Measurements from ENCODE around the gene GALNS.
"Not testable (repeated sequence)": the region's sequence is repeated elsewhere in the genome, so short reads cannot be mapped to it uniquely, and the experiment has no call there.

The GALNS gene

DNA sequence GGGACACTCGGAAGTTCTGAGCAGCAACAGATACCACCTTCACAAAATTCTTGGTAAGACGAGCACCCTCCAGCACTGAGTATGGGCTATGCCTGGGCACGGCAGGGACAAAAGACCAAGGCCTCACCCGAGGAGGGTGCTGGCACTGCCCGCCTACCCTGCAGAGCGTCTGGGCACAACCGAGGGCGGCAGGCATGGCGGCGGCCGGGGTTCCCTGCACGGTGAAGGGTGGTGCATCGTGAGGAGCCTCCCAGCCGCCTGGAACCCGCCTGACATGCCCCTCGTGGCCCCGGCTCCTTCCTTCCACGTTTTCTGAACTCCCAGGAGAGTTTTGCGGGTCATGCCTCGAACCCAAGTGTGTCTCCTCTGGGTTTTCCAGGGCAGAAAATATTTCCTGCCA, 18.9 kb downstream of the GALNS start:
- DNase-seq (ENCODE audit: low read depth in 1 of 2, low spot score in 1 of 2): no peak

- no peak for DNase-seq (ENCODE audit: low read depth in 1 of 2, low spot score in 1 of 2)
These were observed 20.0 kb downstream of the GALNS start for GRCh38 chr16:88836791-88837190.

DNA sequence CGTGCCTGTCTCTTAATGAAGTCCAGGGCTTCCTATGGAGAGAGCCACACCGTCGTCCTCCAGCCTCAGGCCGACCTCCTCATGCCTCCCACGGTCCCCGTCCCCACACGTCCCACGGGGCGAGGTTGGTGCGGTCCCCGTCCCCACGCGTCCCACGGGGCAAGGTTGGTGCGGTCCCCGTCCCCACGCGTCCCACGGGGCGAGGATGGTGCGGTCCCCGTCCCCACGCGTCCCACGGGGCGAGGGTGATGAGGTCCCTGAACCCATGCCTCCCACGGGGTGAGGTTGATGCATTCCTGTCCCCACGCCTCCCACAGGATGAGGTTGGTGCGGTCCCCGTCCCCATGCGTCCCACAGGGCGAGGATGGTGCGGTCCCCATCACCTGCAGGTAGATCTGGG, 20.9 kb downstream of the GALNS start:
- no peak for DNase-seq (ENCODE audit: low read depth in 1 of 2, low spot score in 1 of 2)

DNA sequence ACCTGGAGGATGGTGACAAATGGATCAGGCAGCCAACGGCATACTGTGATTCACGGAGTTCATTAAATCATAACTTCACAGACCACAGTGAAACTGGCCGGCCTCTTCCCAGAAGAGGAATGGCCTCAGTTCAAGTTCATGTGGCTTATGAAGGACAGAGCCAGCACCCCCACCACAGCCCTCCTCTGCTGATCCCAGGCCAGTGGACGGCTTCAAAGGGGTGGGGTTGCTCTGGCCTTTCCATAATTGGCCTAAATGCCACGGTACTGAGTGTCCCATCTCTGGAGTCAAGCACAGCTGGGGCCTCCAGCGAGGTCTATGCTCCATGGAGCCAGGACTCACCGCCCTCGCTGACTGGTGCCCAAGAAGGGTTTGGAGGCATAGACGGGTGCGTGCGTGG, 21.4 kb downstream of the GALNS start:
- no peak for DNase-seq (ENCODE audit: low read depth in 1 of 2, low spot score in 1 of 2)

DNA sequence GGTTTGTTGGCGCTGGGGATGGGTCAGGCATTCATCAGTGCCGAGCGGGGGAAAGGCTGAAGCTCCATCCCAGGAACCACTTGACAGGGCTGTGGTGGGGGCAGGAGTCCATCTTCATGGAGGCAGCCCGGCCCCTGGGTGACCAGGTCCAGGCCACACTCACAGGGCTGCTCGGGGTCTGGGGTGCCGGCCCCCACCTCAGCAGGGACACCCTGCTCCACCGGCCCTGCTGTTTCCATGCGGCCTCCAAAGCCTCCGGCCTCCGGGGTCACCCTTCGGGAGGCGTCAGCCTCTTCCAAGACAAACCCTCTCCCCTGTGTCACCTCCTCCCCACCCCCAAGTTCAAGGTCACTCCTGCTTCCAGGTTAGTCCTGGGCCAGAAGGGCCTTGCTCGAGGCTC, 22.1 kb downstream of the GALNS start:
- no peak for DNase-seq (ENCODE audit: low read depth in 1 of 2, low spot score in 1 of 2)

- DNase-seq (ENCODE audit: low read depth in 1 of 2, low spot score in 1 of 2): no peak
These were observed 23.7 kb downstream of the GALNS start for GRCh38 chr16:88833086-88833485.

DNA sequence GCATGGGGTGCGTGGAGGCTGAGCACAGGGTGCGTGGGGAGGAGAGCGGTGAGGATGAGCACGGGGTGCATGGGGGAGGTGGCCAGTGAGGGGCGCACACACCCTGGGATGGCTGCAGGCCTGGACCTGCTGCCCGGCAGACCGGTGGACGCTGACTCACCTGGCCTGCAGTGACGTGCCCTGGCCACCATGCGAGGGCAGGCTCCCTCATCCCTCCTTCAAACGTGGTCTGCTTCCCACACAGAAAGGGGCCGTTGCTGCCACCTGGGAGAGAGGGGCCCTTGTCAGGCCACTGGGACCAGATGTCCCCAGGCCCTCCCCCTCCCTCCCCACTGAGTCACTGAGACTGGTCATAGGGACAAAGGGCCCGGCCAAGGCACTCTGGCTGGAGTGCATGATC, 24.9 kb downstream of the GALNS start:
- no peak for DNase-seq (ENCODE audit: low read depth in 1 of 2, low spot score in 1 of 2)

GRCh38 chr16:88830783-88831182, 26.0 kb downstream of the GALNS start:
- no peak for DNase-seq (ENCODE audit: low read depth in 1 of 2, low spot score in 1 of 2)

GRCh38 chr16:88830258-88830657, 26.5 kb downstream of the GALNS start:
- DNase-seq (ENCODE audit: low read depth in 1 of 2, low spot score in 1 of 2): no peak

- no peak for DNase-seq (ENCODE audit: low read depth in 1 of 2, low spot score in 1 of 2)
These were observed 28.0 kb downstream of the GALNS start for GRCh38 chr16:88828711-88829110.

DNA sequence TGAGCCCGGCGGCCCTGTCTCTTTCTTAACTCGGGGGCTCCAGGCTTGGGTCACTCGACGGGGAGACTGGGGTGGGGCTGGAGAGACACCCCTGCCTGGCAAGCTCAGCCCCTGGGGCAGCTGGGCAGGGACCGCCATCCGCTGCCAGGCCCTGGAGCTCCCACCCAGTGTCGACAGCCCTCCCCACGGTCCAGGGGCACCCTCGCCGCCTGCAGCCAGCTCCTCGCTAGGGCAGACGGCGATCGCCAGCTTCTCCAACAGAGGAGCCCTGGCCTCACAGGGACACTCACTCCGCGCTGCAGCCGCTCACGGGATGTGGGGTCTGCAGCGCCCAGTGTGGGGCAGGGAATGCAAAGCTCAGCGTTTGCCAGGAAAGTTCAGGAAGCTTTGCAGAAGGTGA, 29.0 kb downstream of the GALNS start:
- no peak for DNase-seq (ENCODE audit: low read depth in 1 of 2, low spot score in 1 of 2)

DNA sequence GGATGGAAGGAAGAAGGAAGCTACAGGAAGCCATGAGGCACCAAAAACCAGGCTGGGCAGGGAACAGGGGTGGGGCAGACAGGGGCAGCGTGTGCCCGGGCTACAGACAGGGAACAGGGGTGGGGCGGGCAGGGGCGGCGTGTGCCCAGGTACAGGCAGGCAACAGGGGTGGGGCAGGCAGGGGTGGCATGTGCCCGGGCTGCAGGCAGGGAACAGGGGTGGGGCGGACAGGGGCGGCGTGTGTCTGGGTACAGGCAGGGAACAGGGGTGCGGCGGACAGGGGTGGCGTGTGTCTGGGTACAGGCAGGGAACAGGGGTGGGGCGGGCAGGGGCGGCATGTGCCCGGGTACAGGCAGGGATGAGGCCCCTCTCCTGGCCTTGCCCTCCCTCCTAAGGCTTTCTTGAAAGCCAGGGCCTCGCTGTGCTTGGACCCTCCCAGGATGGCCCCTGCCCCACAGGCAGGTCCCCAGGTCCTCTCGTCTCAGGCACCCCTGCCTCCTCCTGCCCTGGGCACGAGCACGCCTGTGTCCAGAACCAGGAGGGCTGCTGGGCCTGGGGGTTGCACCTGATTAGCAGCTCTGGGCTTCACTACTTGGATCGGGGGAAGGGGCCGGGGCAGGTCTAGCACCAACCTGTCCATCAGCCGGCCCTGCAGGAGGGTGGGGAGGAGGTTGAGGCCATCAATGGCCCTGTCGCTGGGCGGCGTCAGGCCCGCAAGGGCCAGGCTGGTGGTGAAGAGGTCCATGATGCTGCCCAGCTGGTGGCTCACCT, 30.5 kb downstream of the GALNS start:
- no peak for DNase-seq (ENCODE audit: low read depth in 1 of 2, low spot score in 1 of 2)

DNA sequence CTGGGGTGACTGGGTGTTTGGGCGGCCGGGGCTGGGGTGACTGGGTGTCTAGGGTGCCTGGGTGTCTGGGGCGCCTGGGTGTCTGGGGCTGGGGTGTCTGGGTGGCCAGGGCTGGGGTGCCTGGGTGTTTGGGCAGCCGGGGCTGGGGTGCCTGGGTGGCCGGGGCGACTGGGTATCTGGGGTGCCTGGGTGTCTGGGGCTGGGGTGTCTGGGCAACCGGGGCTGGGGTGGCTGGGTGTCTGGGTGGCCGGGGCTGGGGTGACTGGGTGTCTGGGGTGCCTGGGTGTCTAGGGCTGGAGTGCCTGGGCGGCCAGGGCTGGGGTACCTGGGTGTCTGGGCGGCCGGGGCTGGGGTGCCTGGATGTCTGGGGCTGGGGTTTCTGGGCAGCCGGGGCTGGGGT, 31.6 kb downstream of the GALNS start:
- no peak for DNase-seq (ENCODE audit: low read depth in 1 of 2, low spot score in 1 of 2)

GRCh38 chr16:88824256-88825077, 32.3 kb downstream of the GALNS start:
- DNase-seq (ENCODE audit: low read depth in 1 of 2, low spot score in 1 of 2): no peak

GRCh38 chr16:88823646-88824045, 33.1 kb downstream of the GALNS start:
- not testable (repeated sequence) for DNase-seq (ENCODE audit: low read depth in 1 of 2, low spot score in 1 of 2)

DNA sequence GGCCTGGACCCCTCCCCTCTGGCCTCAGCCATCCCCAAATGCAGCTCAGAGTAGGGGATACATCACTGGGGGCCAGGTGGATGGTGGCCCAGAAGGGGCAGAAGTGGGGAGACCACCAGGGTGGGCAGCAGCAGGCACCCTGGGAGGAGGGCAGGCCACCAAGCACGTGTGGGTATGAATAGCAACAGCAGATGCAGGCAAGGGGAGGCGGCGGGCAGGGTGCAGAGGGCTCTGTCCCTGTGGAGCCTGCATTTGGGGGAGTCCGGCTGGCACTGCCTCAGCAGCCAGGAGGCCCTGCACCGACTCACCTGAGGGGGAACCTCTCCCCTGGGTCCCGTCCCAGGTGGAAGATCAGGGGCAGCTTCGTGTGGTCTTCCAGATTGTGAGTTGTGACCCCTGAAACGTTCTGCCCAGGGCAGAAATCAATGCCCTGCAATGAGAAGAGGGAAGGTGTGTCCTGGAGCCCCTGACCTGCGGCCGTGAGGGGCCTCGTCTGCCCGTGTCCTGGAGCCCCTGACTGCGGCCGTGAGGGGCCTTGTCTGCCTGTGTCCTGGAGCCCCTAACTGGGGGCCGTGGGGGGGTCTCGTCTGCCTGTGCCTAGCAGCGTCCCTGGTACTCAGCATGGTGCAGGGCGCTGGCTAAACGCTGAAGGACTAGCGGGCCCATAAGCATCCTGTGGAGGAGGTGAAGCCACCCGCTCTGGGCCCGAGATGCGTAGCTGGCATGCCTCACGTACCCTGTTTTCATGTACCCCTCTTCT, 34.3 kb downstream of the GALNS start:
- no peak for DNase-seq (ENCODE audit: low read depth in 1 of 2, low spot score in 1 of 2)

GRCh38 chr16:88821168-88821850, 35.4 kb downstream of the GALNS start:
- DNase-seq (ENCODE audit: low read depth in 1 of 2, low spot score in 1 of 2): no peak

DNA sequence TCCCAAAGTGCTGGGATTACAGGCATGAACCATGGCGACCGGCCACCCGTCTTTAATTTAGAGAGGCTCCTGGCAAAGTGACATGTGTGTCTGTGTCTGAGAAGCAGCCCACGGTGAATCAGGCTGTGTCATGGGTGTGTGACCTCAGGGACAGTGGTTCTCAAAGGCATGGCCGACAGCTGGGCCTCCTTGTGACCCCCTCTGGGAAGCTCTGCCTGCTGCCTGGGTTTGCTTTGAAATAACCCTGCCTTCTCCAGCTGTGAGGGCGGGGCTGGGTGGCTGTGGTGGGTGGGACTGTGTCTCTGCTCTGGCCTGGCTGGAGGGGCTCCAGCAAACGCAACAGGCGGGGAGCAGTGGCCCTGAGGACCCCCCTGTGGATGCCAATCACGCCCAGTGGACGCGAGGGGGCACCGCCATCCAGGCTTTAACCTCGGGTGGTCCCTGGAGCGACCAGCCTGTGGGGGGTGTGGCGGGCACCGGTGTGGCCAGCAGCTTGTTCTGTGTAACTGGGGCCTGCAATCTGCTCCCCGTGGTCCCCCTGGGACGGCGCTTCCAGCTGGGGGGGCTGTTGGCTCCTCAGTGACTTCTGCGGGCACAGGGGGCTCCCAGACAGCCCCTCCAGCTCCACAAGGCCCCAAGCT, 36.2 kb downstream of the GALNS start:
- DNase-seq (ENCODE audit: low read depth in 1 of 2, low spot score in 1 of 2): no peak

DNA sequence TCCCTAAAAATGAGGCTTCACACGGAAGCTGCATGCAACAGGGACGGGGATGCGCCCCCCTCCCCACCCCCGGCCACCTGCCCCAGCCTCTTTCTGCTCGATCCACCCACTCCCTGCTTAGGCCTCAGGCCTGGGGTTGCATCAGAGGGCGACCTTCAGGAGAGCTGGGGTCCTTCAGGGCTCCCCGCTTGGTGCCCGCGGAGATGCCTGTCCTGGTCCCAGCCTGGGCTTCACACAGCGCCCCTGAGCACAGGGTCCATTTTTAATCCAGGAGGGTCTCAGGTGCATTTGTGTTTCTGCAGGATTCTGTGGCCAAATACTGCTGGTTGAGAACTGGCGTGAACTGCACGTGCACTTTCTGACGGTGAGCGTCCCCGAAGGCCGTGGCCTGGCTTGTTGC, 37.6 kb downstream of the GALNS start:
- no peak for DNase-seq (ENCODE audit: low read depth in 1 of 2, low spot score in 1 of 2)

DNA sequence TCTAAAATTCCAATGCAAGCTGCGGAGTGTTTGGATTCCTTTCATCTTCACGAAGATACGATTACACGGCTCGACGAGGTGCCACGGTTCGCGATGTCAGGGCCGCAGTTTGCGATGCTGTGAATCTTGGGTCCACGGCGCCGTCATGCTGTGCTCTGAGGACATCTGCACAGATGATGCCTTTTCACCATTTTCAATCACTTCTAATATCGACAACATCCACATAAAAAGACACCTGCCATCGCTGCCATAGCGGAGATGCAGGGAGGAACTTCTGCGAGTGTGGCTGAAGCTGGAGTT, 38.2 kb downstream of the GALNS start:
- DNase-seq (ENCODE audit: low read depth in 1 of 2, low spot score in 1 of 2): no peak

Data from stimulated activated CD4-positive, alpha-beta T cell treated with anti-CD3 and anti-CD28 coated beads, Interleukin-15, amount 100 ng/mL, for 1 hour (primary cell).